ENCODE measurements around the gene IRX5. TPM values are rescaled to one million over a fixed set of nuclear protein-coding genes. Genes with fewer than 3 reads are reported as not detected.

IRX5 gene
- total RNA-seq, 1 experiment from 2014 or later = 0.86 TPM

GRCh38 chr16:54944002-54944401, 13.3 kb downstream of the IRX5 start (continued):
- TF ChIP-seq, protein P1, sequence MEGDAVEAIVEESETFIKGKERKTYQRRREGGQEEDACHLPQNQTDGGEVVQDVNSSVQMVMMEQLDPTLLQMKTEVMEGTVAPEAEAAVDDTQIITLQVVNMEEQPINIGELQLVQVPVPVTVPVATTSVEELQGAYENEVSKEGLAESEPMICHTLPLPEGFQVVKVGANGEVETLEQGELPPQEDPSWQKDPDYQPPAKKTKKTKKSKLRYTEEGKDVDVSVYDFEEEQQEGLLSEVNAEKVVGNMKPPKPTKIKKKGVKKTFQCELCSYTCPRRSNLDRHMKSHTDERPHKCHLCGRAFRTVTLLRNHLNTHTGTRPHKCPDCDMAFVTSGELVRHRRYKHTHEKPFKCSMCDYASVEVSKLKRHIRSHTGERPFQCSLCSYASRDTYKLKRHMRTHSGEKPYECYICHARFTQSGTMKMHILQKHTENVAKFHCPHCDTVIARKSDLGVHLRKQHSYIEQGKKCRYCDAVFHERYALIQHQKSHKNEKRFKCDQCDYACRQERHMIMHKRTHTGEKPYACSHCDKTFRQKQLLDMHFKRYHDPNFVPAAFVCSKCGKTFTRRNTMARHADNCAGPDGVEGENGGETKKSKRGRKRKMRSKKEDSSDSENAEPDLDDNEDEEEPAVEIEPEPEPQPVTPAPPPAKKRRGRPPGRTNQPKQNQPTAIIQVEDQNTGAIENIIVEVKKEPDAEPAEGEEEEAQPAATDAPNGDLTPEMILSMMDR (IDR thresholded peaks at IDR 0.05 in 2 of 3, conservative IDR thresholded peaks at IDR 0.05 in 1 of 3; ENCODE audit: borderline replicate concordance in 1 of 3, insufficient read depth in 1 of 3, low read depth in 2 of 3, low read length in 2 of 3) = no peak
- TF ChIP-seq CBX3 (IDR thresholded peaks at IDR 0.05; ENCODE audit: low read depth) = no peak
- no peak for TF ChIP-seq POLR2AphosphoS5 (IDR thresholded peaks at IDR 0.05; ENCODE audit: low read depth, low read length)
- no peak for TF ChIP-seq ZNF274 (IDR thresholded peaks at IDR 0.05; ENCODE audit: low read depth, low read length)
- TF ChIP-seq FOSL1 (IDR thresholded peaks at IDR 0.05; ENCODE audit: low read depth) = no peak
- no peak for TF ChIP-seq ZFX (IDR thresholded peaks at IDR 0.05)
- no peak for TF ChIP-seq JUND (IDR thresholded peaks at IDR 0.05)

GRCh38 chr16:54945063-54945462, 14.4 kb downstream of the IRX5 start:
- no peaks in the 10 kb centered on the region for H3K79me2 ChIP-seq (ENCODE audit: insufficient read depth, low read length)
- DNase-seq (ENCODE audit: low read depth, low spot score) (no peak), ATAC-seq (no peak)
- H3K4me1 ChIP-seq (ENCODE audit: control insufficient read depth in 1 of 2, insufficient read depth in 2 of 2, low read length in 2 of 2) = no peaks in the 10 kb centered on the region
- H3K9me3 ChIP-seq (ENCODE audit: control insufficient read depth in 1 of 2, insufficient read depth in 1 of 2, low read depth in 1 of 2, low read length in 2 of 2) = no peaks in the 10 kb centered on the region
- H3K4me3 ChIP-seq (replicated peaks in 1 of 2; ENCODE audit: low read depth in 1 of 2, low read length in 2 of 2) = no peak overlapping the region
- H3K9me2 ChIP-seq (ENCODE audit: insufficient read depth) = no peaks in the 10 kb centered on the region
- CTCF ChIA-PET = no interaction called here
- H3K4me2 ChIP-seq (ENCODE audit: low read length) = no peak overlapping the region
- H2AFZ ChIP-seq (ENCODE audit: low read depth, low read length, poor library complexity, severe bottlenecking) = no peak overlapping the region
- H3K36me3 ChIP-seq (ENCODE audit: control insufficient read depth in 1 of 2, insufficient read depth in 2 of 2, low read length in 2 of 2) = no peaks in the 10 kb centered on the region
- H3K27me3 ChIP-seq (ENCODE audit: insufficient read depth, low read length) = peaks cover 34% of the 10 kb centered on the region; the same call in 1 of the 2 replicates
- H3K27ac ChIP-seq (ENCODE audit: low read depth, low read length) = no peak overlapping the region
- intact Hi-C loops (cut with micrococcal nuclease) = loop anchor here (10.0 kb wide), 1 partner anchor 310 kb away; no protein-coding TSS in a partner anchor
- no peak overlapping the region for H3K9ac ChIP-seq (ENCODE audit: low read length)
- TF ChIP-seq, protein P1 (IDR thresholded peaks at IDR 0.05 in 2 of 3, conservative IDR thresholded peaks at IDR 0.05 in 1 of 3; ENCODE audit: borderline replicate concordance in 1 of 3, insufficient read depth in 1 of 3, low read depth in 2 of 3, low read length in 2 of 3) = no peak
- TF ChIP-seq, protein P2, sequence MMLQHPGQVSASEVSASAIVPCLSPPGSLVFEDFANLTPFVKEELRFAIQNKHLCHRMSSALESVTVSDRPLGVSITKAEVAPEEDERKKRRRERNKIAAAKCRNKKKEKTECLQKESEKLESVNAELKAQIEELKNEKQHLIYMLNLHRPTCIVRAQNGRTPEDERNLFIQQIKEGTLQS (IDR thresholded peaks at IDR 0.05) = no peak
- TF ChIP-seq EZH2 (IDR thresholded peaks at IDR 0.05) (no peak), EGR1 (IDR thresholded peaks at IDR 0.05; ENCODE audit: low read depth) (no peak), SP1 (IDR thresholded peaks at IDR 0.05; ENCODE audit: low read depth) (no peak), RAD21 (IDR thresholded peaks at IDR 0.05; ENCODE audit: low read depth) (no peak)
- TF ChIP-seq, protein P3, sequence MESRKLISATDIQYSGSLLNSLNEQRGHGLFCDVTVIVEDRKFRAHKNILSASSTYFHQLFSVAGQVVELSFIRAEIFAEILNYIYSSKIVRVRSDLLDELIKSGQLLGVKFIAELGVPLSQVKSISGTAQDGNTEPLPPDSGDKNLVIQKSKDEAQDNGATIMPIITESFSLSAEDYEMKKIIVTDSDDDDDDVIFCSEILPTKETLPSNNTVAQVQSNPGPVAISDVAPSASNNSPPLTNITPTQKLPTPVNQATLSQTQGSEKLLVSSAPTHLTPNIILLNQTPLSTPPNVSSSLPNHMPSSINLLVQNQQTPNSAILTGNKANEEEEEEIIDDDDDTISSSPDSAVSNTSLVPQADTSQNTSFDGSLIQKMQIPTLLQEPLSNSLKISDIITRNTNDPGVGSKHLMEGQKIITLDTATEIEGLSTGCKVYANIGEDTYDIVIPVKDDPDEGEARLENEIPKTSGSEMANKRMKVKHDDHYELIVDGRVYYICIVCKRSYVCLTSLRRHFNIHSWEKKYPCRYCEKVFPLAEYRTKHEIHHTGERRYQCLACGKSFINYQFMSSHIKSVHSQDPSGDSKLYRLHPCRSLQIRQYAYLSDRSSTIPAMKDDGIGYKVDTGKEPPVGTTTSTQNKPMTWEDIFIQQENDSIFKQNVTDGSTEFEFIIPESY (IDR thresholded peaks at IDR 0.05; ENCODE audit: extremely low read depth, insufficient replicate concordance, low read length) = no peak
- BruUV-seq (replicated peaks) = no TSS peak
- POLR2A ChIA-PET = no interaction called here
- RAD21 ChIA-PET (ENCODE audit: low non-redundant PET in 1 of 2, low total read pairs in 2 of 2, uncharacterized antibody in 2 of 2, unreplicated experiment in 2 of 2) = no interaction called here
- no peaks in the 10 kb centered on the region for H4K20me1 ChIP-seq (ENCODE audit: insufficient read depth)
